ENCODE results near the gene NTMT1.

The NTMT1 gene

GRCh38 chr9:129626079-129626624 is at the start of gene NTMT1:
Gene NTMT1, plus strand, starts transcription at chr9:129626163. Its CDS starts 6,541 bp downstream, at chr9:129632704.
- TF ChIP-seq CTCF (IDR thresholded peaks at IDR 0.05; ENCODE audit: low read depth, low read length), result no peak
- H3K4me3 ChIP-seq (replicated peaks in 1 of 2; ENCODE audit: low read depth in 2 of 2, low read length in 2 of 2), result peak within 1 kb of the TSS; percentile 85 to 89
- DNase-seq (ENCODE audit: low read depth in 2 of 2), result peak; percentile 86

GRCh38 chr9:129576546-129577543 is 49.1 kb upstream of the NTMT1 start:
- H3K4me3 ChIP-seq (replicated peaks in 1 of 2; ENCODE audit: low read depth in 2 of 2, low read length in 2 of 2), result no peak overlapping the region
- no peak for TF ChIP-seq CTCF (IDR thresholded peaks at IDR 0.05; ENCODE audit: low read depth, low read length)
- peak; percentile 88 to 89 for DNase-seq (ENCODE audit: low read depth in 2 of 2)

- H3K4me3 ChIP-seq (replicated peaks in 1 of 2; ENCODE audit: low read depth in 2 of 2, low read length in 2 of 2), result no peak overlapping the region
These were observed 46.7 kb upstream of the NTMT1 start for GRCh38 chr9:129579294-129579693.

GRCh38 chr9:129580211-129580915 is 45.6 kb upstream of the NTMT1 start:
- DNase-seq (ENCODE audit: low read depth in 2 of 2), result no peak
- H3K4me3 ChIP-seq (replicated peaks in 1 of 2; ENCODE audit: low read depth in 2 of 2, low read length in 2 of 2), result no peak overlapping the region
- TF ChIP-seq CTCF (IDR thresholded peaks at IDR 0.05; ENCODE audit: low read depth, low read length), result no peak

More at GRCh38 chr9:129579294-129579693, 46.7 kb upstream of the NTMT1 start:
- DNase-seq (ENCODE audit: low read depth in 2 of 2), result no peak
- no peak for TF ChIP-seq CTCF (IDR thresholded peaks at IDR 0.05; ENCODE audit: low read depth, low read length)

- no peak for DNase-seq (ENCODE audit: low read depth in 2 of 2)
- no peak overlapping the region for H3K4me3 ChIP-seq (replicated peaks in 1 of 2; ENCODE audit: low read depth in 2 of 2, low read length in 2 of 2)
- TF ChIP-seq CTCF (IDR thresholded peaks at IDR 0.05; ENCODE audit: low read depth, low read length), result no peak
These were observed 44.3 kb upstream of the NTMT1 start for GRCh38 chr9:129581505-129582189.

GRCh38 chr9:129582855-129583254 is 43.1 kb upstream of the NTMT1 start:
- TF ChIP-seq CTCF (IDR thresholded peaks at IDR 0.05; ENCODE audit: low read depth, low read length), result no peak
- no peak for DNase-seq (ENCODE audit: low read depth in 2 of 2)
- H3K4me3 ChIP-seq (replicated peaks in 1 of 2; ENCODE audit: low read depth in 2 of 2, low read length in 2 of 2), result no peak overlapping the region
